IPS-15b (cell line): Measurements from ENCODE around the gene SOX5.

ENCODE experiments used
- H3K27me3 ChIP-seq: one replicate; pipeline ENCODE4 v1.6.1; 2013; ENCODE audit warnings: low read length; ENCODE audit not compliant: control insufficient read depth, insufficient read depth
- H3K36me3 ChIP-seq: one replicate; pipeline ENCODE4 v1.6.1; 2013; ENCODE audit warnings: low read length; ENCODE audit not compliant: control insufficient read depth, insufficient read depth
- H3K4me1 ChIP-seq: one replicate; pipeline ENCODE4 v1.6.1; 2013; ENCODE audit warnings: mild to moderate bottlenecking, low read length; ENCODE audit not compliant: control insufficient read depth, insufficient read depth
- H3K4me3 ChIP-seq: one replicate; pipeline ENCODE4 v1.5.1; 2013; ENCODE audit warnings: low read depth, low read length
- H3K9ac ChIP-seq: one replicate; pipeline ENCODE4 v1.6.1; 2013; ENCODE audit warnings: low read depth, mild to moderate bottlenecking, low read length
- H3K9me3 ChIP-seq: one replicate; pipeline ENCODE4 v1.6.1; 2013; ENCODE audit warnings: mild to moderate bottlenecking, low read length; ENCODE audit not compliant: control insufficient read depth, insufficient read depth

SOX5 gene

DNA sequence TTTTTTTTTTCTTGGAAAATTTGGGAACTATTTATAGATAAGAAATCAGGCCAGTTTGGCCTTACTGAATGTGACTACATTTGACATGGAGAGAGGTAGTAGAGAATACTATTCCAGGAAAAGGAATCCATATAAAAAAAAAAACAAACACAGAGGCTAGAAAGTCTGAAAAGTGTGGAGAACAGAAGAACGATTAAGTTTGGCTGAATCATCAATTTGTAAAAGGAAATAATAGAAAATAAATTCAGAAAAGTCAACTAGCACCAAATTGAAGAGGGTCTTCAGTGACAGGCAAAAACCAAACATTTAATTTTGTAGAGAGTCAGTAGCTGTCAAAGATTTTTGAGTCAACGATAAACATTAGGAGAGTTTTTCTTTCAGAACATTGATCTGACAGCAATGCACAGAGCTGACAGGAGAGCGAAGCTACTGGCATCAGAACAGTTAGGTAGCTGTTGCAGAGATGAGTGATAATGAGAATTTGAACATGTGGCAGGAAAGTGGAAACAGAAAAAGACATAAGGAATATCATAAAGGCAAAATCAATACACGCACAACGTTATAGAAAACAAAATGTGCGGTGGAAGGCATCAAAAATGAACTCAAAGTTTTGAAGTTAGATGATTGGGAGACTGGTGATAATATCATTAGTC is 241.2 kb downstream of the SOX5 start:
- Histone ChIP-seq H3K4me3 (no peak overlapping the region), H3K9ac (no peak overlapping the region), H3K4me1 (peaks cover 8% of the 10 kb centered on the region), H3K9me3 (no peaks in the 10 kb centered on the region), H3K27me3 (no peaks in the 10 kb centered on the region), H3K36me3 (no peaks in the 10 kb centered on the region)

DNA sequence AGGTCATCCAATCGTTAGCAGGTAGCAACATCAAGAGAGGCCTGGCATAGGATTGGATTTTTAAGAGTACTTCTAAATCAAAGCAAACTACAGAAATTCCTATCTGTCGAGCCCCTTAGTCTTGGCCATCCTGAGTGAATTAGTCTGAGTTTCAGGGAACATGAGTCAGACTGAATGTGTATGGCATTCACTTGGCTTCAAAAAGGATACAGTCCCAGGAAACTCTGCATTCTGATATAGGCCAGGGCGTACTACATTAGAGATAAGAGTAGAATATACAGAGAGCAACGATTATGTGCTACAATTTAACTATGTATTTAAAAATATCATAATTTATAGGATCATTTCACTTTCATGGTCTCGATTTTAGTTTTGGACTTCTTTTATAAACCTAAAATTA is 242.2 kb downstream of the SOX5 start:
- Histone ChIP-seq H3K9ac (no peak overlapping the region), H3K36me3 (no peaks in the 10 kb centered on the region), H3K4me1 (peaks cover 12% of the 10 kb centered on the region), H3K9me3 (no peaks in the 10 kb centered on the region), H3K27me3 (no peaks in the 10 kb centered on the region), H3K4me3 (no peak overlapping the region)

DNA sequence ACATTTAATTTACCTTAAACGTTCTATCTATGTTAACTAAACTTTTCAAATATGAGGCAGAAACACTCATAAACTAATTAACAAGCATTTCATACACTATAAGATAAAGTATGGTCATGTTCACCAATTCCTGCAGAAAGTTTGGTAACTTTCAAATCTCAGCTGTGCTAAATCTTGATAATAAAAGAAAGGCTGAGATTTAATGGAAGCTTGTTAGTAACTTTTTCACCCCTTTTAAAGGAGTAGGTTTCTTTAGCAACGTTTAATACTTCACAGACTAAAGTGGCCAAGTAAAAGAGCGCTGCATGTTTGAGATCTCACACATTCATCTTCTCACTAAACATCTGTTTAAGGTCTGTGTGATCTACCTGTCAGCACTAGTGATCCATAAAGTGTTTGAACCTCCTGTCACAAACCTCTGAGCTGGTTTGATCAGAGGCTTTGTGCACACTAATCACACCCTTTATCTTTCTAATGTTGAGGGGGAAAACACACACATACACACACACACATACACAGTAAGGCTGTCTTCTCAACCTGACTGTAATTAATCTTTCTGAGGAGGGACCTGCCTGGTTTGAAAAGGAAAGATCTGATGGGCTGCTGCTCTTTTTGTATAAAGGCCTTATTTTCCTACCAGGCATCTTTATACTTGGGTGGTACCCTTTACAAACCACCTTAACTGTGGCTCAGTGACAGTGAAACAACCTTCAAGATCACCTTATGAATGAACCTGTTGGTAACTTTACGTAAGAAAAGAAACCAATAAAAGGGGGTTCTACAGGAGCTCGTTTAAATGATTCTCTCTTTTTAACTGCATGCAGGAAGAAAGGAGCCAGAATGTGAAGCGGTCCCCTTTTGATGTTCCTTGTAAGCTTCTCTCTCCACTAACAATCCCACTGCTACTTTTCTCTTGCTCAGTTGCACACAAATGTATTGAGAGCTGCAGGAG is 244.2 kb downstream of the SOX5 start:
- Histone ChIP-seq H3K9me3 (no peaks in the 10 kb centered on the region), H3K27me3 (no peaks in the 10 kb centered on the region), H3K36me3 (no peaks in the 10 kb centered on the region), H3K4me1 (peaks cover 12% of the 10 kb centered on the region), H3K4me3 (no peak overlapping the region), H3K9ac (no peak overlapping the region)

DNA sequence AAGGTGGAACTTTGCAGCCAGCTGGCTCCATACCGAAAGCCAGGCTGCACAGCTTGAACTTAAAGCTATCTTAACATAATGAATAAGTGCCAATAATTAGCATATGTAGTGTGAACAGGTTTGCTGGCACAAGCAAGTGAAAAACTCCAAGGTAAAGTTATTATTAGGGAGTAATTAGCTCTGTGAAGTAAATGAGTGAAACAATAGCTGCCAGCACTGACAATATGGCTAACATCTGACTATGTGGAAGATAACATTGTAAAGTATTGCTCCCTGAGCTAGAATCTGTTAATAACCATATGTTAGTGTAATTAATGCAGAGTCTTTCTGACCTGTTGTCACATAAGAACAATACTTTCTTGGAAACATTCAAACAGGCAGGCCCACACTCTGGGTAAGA is 246.4 kb downstream of the SOX5 start:
- H3K36me3 ChIP-seq: no peaks in the 10 kb centered on the region
- no peak overlapping the region for H3K9ac ChIP-seq
- H3K4me1 ChIP-seq: peaks cover 12% of the 10 kb centered on the region
- H3K9me3 ChIP-seq: no peaks in the 10 kb centered on the region
- H3K27me3 ChIP-seq: no peaks in the 10 kb centered on the region
- H3K4me3 ChIP-seq: no peak overlapping the region

DNA sequence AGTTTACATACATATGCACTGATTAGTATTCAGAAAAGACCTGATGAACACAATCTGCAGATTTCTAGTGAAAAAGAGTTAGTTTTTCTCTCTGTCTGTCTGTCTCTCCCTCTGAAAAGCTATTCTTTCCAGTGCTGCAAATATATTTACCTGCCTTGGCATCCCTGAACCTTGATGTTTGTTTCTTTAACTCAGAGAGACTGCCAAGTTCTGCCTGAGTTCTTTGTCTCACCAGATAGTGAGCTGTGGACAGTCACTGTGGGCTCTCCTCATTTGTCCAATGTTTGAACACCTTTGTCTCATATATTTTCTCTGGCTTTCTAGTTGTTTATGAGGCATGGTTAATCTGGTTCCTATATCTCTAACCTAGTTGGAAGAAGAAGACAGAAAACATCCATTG is 250.4 kb downstream of the SOX5 start:
- Histone ChIP-seq H3K27me3 (no peaks in the 10 kb centered on the region), H3K4me1 (peaks cover 6% of the 10 kb centered on the region)

DNA sequence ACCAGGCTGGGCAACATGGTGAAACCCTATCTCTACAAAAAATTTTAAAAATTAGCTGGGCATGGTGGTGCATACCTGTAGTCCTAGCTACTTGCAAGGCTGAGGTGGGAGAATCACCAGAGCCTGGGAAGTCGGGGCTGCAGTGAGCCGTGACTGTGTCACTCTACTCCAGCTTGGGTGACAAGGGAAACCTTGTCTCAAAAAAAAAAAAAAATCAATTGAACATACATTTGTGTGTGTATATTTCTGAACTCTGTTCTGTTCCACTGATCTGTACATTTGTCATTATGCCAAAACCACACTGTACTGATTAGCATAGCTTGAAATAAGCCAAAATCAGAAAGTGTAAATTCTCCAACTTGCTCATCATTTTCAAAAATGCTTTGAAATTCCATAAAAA is 254.6 kb downstream of the SOX5 start:
- no peak overlapping the region for H3K4me3 ChIP-seq
- H3K9ac ChIP-seq: no peak overlapping the region
- no peaks in the 10 kb centered on the region for H3K27me3 ChIP-seq
- no peaks in the 10 kb centered on the region for H3K9me3 ChIP-seq
- no peaks in the 10 kb centered on the region for H3K36me3 ChIP-seq
- no peaks in the 10 kb centered on the region for H3K4me1 ChIP-seq

More for the DNA sequence above, 250.4 kb downstream of the SOX5 start:
- Histone ChIP-seq H3K36me3 (no peaks in the 10 kb centered on the region), H3K9me3 (no peaks in the 10 kb centered on the region), H3K9ac (no peak overlapping the region), H3K4me3 (no peak overlapping the region)

DNA sequence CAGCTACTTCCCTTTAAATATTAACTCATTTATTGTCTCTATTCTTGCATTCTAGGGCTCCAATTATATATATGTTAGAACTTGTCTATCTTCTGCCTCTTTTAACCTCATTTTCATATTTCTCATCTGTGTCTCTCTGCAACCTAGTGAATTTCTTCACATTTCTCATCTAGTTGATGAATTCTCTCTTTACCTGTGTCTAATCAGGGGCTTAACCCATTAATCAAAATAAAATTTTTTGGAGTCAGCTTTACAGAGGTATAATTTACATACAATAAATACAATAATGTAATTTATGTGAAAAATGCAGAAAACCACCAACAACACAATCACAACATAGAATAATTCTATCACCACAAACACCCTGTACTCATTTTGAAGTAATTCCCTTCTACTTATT is 255.2 kb downstream of the SOX5 start:
- Histone ChIP-seq H3K9ac (no peak overlapping the region), H3K4me1 (no peaks in the 10 kb centered on the region), H3K36me3 (no peaks in the 10 kb centered on the region), H3K9me3 (no peaks in the 10 kb centered on the region), H3K27me3 (no peaks in the 10 kb centered on the region), H3K4me3 (no peak overlapping the region)

DNA sequence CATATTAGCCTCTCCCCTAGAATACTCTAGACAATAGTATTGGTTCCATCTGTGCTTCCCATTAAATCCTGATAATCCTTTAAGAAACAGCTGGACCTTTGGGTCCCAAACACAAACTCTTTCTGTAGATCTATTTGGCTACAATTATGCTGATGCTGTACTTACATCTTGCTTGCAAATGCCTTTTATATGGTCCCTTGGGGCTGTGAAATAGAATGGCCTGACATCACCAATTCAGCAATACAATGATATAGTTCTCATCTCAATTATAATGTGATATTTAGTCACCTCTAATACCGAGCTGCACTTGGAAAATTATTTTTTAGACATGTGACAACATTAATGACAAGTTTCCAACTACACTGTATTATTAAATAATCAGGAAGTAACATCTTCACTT is 261.5 kb downstream of the SOX5 start:
- no peak overlapping the region for H3K4me3 ChIP-seq

DNA sequence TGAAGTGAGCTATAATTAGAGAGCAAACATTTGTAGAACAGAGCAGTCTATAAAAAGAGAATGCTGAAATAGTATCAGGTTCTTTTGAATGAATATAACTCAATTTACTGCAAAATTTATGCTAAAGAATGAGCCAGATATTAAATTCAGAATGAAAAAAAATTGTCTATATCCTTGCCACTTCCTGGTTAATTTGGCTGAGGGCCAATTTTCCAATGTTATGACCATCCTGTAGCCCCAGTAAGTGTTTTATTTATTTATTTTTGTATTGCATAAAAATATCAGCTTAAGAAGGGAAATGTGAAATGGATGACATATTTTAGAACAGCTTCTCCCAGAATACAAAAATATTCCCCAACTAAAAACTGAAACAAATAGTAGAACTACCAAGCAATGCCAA is 263.4 kb downstream of the SOX5 start:
- Histone ChIP-seq H3K4me1 (no peaks in the 10 kb centered on the region), H3K9ac (no peak overlapping the region), H3K9me3 (no peaks in the 10 kb centered on the region), H3K4me3 (no peak overlapping the region), H3K27me3 (no peaks in the 10 kb centered on the region), H3K36me3 (no peaks in the 10 kb centered on the region)

More for the DNA sequence above, 261.5 kb downstream of the SOX5 start:
- Histone ChIP-seq H3K9me3 (no peaks in the 10 kb centered on the region), H3K36me3 (no peaks in the 10 kb centered on the region), H3K4me1 (no peaks in the 10 kb centered on the region), H3K9ac (no peak overlapping the region), H3K27me3 (no peaks in the 10 kb centered on the region)

DNA sequence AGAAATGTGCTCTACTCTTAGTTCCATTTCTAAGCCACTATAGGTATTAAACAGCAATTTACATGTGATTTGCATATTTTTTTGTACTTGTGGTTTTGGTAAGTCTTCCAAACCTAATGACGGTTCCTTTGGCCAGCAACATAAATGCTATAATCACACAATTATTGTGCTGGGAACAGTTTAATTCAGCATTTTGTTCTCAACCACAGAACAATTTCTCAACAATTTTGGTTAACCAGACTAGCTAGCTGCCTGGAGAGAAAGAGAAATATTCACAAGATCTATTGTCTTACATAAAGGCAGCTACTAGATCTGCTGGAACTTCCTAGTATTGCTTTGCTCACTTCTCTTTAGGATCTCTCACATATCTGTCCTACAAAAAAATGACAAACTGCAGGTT is 265.3 kb downstream of the SOX5 start:
- Histone ChIP-seq H3K36me3 (no peaks in the 10 kb centered on the region), H3K9ac (no peak overlapping the region), H3K27me3 (no peaks in the 10 kb centered on the region), H3K9me3 (no peaks in the 10 kb centered on the region), H3K4me1 (no peaks in the 10 kb centered on the region), H3K4me3 (no peak overlapping the region)

DNA sequence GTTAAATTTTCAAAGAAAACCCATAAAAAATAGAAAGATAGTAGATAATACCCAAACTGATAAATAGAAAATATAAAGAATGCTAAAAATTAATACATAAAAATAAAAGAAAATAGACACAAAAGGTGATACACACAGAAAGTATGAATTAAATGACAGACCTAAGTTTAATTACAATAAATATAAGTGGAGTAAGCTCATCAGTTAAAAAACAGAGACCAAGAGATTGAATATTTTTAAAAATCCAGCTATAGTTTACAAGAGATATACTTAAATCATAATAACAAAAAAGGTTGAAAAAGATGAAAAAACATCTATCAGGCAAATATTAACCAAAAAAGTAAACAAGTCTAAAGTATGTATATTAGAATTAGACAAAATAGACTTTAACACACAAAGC is 268.2 kb downstream of the SOX5 start:
- Histone ChIP-seq H3K9ac (no peak overlapping the region), H3K9me3 (no peaks in the 10 kb centered on the region), H3K36me3 (no peaks in the 10 kb centered on the region), H3K4me1 (no peaks in the 10 kb centered on the region), H3K4me3 (no peak overlapping the region), H3K27me3 (no peaks in the 10 kb centered on the region)

DNA sequence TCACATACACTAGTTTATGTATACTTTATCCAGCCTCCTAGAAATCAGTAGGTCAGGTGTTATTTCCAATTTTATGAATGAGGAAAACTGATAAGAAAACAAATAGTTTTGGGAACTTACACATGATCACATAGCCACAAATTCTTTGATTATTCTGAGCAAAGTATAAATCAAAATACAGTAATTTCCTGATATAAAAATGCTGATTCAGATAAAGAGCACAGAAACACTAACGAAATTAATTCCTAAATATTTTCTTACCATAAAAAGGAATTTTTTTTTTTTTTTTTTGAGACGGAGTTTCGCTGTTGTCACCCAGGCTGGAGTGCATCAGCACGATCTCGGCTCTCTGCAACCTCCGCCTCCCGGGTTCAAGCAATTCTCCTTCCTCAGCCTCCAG is 275.4 kb downstream of the SOX5 start:
- Histone ChIP-seq H3K4me1 (no peaks in the 10 kb centered on the region), H3K9me3 (no peaks in the 10 kb centered on the region), H3K4me3 (no peak overlapping the region), H3K9ac (no peak overlapping the region), H3K27me3 (no peaks in the 10 kb centered on the region), H3K36me3 (no peaks in the 10 kb centered on the region)
